Measurements from ENCODE around the gene STRADA. TPM values are rescaled to one million over a fixed set of nuclear protein-coding genes. Genes with fewer than 3 reads are reported as not detected.
"Not testable (repeated sequence)": the region's sequence is repeated elsewhere in the genome, so short reads cannot be mapped to it uniquely, and the experiment has no call there.

The STRADA gene
- total RNA-seq, 4 donors from 2014 or later: 17.0 to 52.2 (median 27.4) TPM

DNA sequence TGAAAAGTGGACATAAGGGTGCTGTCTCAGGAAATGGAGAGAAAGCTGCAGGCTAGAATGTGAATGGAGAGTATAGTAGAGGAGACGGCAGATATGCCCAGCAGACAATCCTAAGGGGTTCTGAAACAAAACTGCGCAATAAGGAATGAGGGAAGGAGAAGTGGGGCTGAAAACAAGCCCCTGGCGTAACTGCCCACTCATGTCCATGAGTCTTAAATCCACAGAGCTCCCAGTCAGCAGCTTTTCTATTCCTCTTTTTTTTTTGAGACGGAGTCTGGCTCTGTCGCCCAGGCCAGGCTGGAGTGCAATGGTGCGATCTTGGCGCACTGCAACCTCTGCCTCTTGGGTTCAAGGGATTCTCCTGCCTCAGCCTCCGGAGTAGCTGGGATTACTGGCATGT lies 5.9 kb downstream of the STRADA start:
- WGBS: 93% methylated on average over 8 of the region's 8 CpGs
- H3K27ac ChIP-seq: no peak overlapping the region
- H3K4me1 ChIP-seq: peaks cover 15% of the 10 kb centered on the region
- peaks cover 2% of the 10 kb centered on the region for H3K36me3 ChIP-seq
- DNase-seq (ENCODE audit: low spot score in 2 of 2): no peak
- H3K9me3 ChIP-seq: no peaks in the 10 kb centered on the region
- no peak overlapping the region for H3K4me3 ChIP-seq
- H3K27me3 ChIP-seq: no peaks in the 10 kb centered on the region
- no peak for TF ChIP-seq EP300 (IDR thresholded peaks at IDR 0.05)
- TF ChIP-seq POLR2A (IDR thresholded peaks at IDR 0.05): no peak
- TF ChIP-seq, protein P1, sequence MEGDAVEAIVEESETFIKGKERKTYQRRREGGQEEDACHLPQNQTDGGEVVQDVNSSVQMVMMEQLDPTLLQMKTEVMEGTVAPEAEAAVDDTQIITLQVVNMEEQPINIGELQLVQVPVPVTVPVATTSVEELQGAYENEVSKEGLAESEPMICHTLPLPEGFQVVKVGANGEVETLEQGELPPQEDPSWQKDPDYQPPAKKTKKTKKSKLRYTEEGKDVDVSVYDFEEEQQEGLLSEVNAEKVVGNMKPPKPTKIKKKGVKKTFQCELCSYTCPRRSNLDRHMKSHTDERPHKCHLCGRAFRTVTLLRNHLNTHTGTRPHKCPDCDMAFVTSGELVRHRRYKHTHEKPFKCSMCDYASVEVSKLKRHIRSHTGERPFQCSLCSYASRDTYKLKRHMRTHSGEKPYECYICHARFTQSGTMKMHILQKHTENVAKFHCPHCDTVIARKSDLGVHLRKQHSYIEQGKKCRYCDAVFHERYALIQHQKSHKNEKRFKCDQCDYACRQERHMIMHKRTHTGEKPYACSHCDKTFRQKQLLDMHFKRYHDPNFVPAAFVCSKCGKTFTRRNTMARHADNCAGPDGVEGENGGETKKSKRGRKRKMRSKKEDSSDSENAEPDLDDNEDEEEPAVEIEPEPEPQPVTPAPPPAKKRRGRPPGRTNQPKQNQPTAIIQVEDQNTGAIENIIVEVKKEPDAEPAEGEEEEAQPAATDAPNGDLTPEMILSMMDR (IDR thresholded peaks at IDR 0.05): no peak
- no peak for TF ChIP-seq POLR2AphosphoS5 (IDR thresholded peaks at IDR 0.05)

DNA sequence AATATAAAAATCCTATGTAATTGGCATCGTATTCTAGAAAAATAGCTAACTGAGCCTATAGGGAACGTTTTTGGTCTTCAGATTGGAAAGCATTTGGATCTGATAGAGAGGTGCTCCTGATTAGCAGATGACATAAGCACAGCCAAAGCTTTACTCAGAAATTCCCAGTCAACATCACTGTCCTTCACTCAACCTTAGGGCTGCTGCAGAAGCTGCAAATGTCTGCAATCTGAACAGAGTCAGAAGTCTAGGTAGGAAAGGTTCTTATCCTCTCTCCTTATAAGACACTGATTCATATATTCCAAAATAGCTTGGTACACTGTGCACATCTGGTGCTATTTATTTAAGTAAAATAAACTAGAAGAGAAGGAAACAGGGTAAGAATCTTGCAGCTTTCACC lies 19.2 kb downstream of the STRADA start:
- no peak overlapping the region for H3K4me3 ChIP-seq
- DNase-seq (ENCODE audit: low spot score in 2 of 2): no peak
- peaks cover 21% of the 10 kb centered on the region for H3K36me3 ChIP-seq
- no peaks in the 10 kb centered on the region for H3K4me1 ChIP-seq
- no peak for TF ChIP-seq POLR2AphosphoS5 (IDR thresholded peaks at IDR 0.05)
- TF ChIP-seq EP300 (IDR thresholded peaks at IDR 0.05): no peak
- H3K9me3 ChIP-seq: no peaks in the 10 kb centered on the region
- H3K27me3 ChIP-seq: no peaks in the 10 kb centered on the region
- H3K27ac ChIP-seq: no peak overlapping the region
- WGBS: 65% methylated on average over 2 of the region's 2 CpGs

DNA sequence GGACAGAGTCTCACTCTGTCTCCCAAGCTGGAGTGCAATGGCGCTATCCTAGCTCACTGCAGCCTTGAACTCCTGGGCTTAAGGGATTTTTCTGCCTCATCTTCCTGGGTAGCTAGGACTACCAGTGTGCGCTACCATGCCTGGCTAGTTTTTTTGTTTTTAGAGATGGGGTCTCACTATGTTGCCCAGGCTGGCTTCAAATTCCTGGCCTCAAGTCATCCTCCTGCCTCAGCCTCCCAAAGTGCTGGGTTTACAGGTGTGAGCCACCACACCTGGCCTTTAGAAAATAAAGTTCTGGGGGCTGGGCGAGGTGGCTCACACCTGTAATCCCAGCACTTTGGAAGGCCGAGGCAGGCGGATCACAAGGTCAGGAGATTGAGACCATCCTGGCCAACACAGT lies 21.4 kb downstream of the STRADA start:
- peaks cover 16% of the 10 kb centered on the region for H3K36me3 ChIP-seq
- over 99% methylated on average over 5 of the region's 5 CpGs for WGBS
- not testable (repeated sequence) for H3K9me3 ChIP-seq; H3K27me3 ChIP-seq; H3K4me3 ChIP-seq; H3K4me1 ChIP-seq; H3K27ac ChIP-seq; DNase-seq (ENCODE audit: low spot score in 2 of 2)

DNA sequence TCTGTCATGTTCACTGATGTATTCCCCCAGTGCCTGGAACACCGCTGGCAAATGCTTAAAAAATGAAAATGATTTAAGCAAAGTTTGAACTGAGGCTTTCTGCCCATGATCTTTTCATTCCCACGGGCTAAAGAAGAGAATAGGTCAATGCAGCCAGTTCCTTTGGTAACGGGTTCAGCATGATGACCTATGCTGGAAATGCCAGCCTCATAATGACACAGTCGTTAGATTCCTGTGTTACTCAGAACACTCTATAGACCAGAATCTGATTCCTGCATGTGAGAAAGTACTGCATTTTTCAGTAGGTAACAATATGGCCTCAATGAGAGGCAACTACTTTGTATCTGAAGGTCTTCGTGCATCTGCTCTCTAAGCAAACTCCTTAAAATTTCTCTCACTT lies 22.6 kb downstream of the STRADA start:
- TF ChIP-seq, protein P1 (IDR thresholded peaks at IDR 0.05): no peak
- TF ChIP-seq EP300 (IDR thresholded peaks at IDR 0.05): no peak
- TF ChIP-seq POLR2A (IDR thresholded peaks at IDR 0.05): no peak
- no peak for TF ChIP-seq POLR2AphosphoS5 (IDR thresholded peaks at IDR 0.05)
- Histone ChIP-seq H3K36me3 (peaks cover 15% of the 10 kb centered on the region), H3K27me3 (no peaks in the 10 kb centered on the region), H3K27ac (no peak overlapping the region), H3K4me1 (no peaks in the 10 kb centered on the region), H3K9me3 (no peaks in the 10 kb centered on the region), H3K4me3 (no peak overlapping the region)
- whole genome bisulfite sequencing: 79% methylated on average over 5 of the region's 5 CpGs
- DNase-seq (ENCODE audit: low spot score in 2 of 2): no peak

DNA sequence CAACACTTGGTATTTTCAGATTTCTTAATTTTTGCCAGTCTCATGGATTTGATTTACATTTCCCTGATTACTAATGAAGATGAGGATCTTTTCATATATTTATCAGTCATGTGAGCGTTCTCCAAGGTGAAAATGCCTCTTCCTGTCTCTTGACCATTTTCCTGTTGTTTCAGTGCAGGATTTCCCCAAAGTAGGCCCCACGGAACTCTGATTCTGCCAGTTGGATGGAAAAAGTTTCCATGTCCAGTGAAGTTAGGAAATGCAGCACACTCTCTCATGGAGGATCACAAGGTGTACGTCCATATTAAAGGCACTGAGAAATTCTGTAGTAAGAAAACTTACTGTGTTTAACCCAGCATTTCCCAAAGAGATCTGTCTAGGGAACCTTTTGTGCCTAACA lies 25.2 kb downstream of the STRADA start:
- TF ChIP-seq, protein P1 (IDR thresholded peaks at IDR 0.05): no peak
- WGBS: 83% methylated on average over 3 of the region's 3 CpGs

DNA sequence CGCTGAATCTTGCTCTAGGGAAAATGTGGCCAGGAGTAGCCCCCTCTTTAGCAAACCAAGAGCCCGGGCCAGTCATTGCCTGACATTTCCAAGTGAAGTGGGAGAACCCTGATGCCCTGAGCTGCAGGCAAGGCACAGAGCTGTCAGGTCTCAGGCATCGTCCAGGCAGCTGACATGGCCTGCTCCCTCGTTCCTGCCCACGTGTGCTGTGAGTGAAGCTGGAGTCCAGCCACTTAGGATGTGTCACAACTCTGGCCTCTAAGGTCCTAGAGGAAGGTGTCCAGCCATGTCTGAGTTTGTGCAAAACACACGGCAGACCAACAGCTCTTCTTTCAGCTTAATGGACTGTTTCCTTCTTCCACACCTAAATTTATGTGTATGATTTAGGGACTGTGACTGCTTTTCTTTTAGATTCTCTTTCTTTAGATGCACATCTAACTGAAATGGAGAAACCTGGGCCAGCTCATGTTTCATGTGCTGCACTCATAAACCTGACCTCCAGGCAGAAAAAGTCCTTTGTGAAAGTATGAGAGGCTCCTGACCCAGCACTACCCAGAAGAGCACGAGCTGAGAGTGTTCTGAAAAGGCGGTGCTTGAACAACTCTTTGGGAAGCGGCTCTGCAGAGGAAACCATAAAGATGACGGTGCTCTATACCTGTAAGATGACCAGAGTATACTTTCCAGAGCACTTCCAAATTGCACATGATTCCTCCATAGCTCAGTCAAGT lies 26.9 kb downstream of the STRADA start:
- no peaks in the 10 kb centered on the region for H3K27me3 ChIP-seq
- no peaks in the 10 kb centered on the region for H3K4me1 ChIP-seq
- no peak overlapping the region for H3K27ac ChIP-seq
- DNase-seq (ENCODE audit: low spot score in 2 of 2): peak in 1 of 2 donors; percentile 27
- no peaks in the 10 kb centered on the region for H3K9me3 ChIP-seq
- H3K36me3 ChIP-seq: peaks cover 55% of the 10 kb centered on the region
- 78% methylated on average over 10 of the region's 10 CpGs for WGBS
- TF ChIP-seq EP300 (IDR thresholded peaks at IDR 0.05) (no peak), POLR2AphosphoS5 (IDR thresholded peaks at IDR 0.05) (no peak), POLR2A (IDR thresholded peaks at IDR 0.05) (no peak)
- TF ChIP-seq, protein P1 (IDR thresholded peaks at IDR 0.05): no peak
- no peak overlapping the region for H3K4me3 ChIP-seq

More for the DNA sequence above, 25.2 kb downstream of the STRADA start:
- Histone ChIP-seq H3K4me1 (no peaks in the 10 kb centered on the region), H3K27me3 (no peaks in the 10 kb centered on the region), H3K27ac (no peak overlapping the region), H3K4me3 (no peak overlapping the region), H3K9me3 (no peaks in the 10 kb centered on the region), H3K36me3 (peaks cover 40% of the 10 kb centered on the region)
- DNase-seq (ENCODE audit: low spot score in 2 of 2): no peak

Measured in suprapubic skin (tissue), 4 donors.